T-cell (primary cell): Measurements from ENCODE around the gene RARA. TPM values are rescaled to one million over a fixed set of nuclear protein-coding genes. Genes with fewer than 3 reads are reported as not detected.

Source experiments
- ATAC-seq, 4 experiments: fragments of 200-7000 bp in 3 of 4; fragments of 150-1000 bp in 1 of 4; cut with Tn5 transposase; replicated peaks in 1 of 4; 1 replicate in 3 of 4; 2 replicates in 1 of 4; pipeline ENCODE4 v1.10.0; 2021; ENCODE audit warnings: moderate library complexity in 3 of 4, mild to moderate bottlenecking in 2 of 4, moderate number of reproducible peaks in 1 of 4
- CTCF ChIA-PET, 2 donors: fragments of 300-600 bp; sonication (Branson Sonifier 250); formaldehyde crosslinking; loops; one replicate each; lab custom pipeline; 2022; ENCODE audit warnings: antibody characterized with exemption in 2 of 2; lab: Charles Lee
- POLR2A ChIA-PET, 2 donors: fragments of 300-600 bp; sonication (Branson Sonifier 250); formaldehyde crosslinking; loops; one replicate each; lab custom pipeline; 2022; ENCODE audit warnings: antibody characterized with exemption in 2 of 2; lab: Charles Lee
- DNase-seq, 35 experiments: peaks; one replicate each; pipeline versions ENCODE4 v3.0.0 to v3.0.0-alpha.2; 2013 to 2023
- H3K27ac ChIP-seq: one replicate; pipeline ENCODE4 v1.5.1; 2013; ENCODE audit warnings: low read length
- H3K27me3 ChIP-seq, 2 experiments: replicated peaks in 1 of 2; 1 replicate in 1 of 2; 2 replicates in 1 of 2; pipeline versions ENCODE4 v1.6.1 to v1.7.0; 2013; ENCODE audit warnings: low read length in 1 of 2, mixed read lengths in 1 of 2; ENCODE audit not compliant: control insufficient read depth in 2 of 2, insufficient read depth in 2 of 2; ENCODE audit errors: extremely low read depth in 1 of 2
- H3K36me3 ChIP-seq, 2 donors: 1 replicate in 1 of 2; 2 replicates in 1 of 2; pipeline versions ENCODE4 v1.6.1 to v1.7.0; 2013; ENCODE audit warnings: low read length in 1 of 2; ENCODE audit not compliant: control insufficient read depth in 2 of 2, insufficient read depth in 1 of 2; ENCODE audit errors: extremely low read depth in 1 of 2
- H3K4me1 ChIP-seq, 2 experiments: 1 replicate in 1 of 2; 2 replicates in 1 of 2; pipeline versions ENCODE4 v1.6.1 to v1.7.0; 2013; ENCODE audit warnings: low read length in 2 of 2, mixed read lengths in 1 of 2; ENCODE audit not compliant: insufficient read depth in 2 of 2, control insufficient read depth in 1 of 2; ENCODE audit errors: extremely low read depth in 1 of 2
- H3K4me3 ChIP-seq, 2 donors: 1 replicate in 1 of 2; 2 replicates in 1 of 2; pipeline versions ENCODE4 v1.5.1 to v1.7.0; 2013; ENCODE audit warnings: mild to moderate bottlenecking in 2 of 2, low read length in 1 of 2, moderate library complexity in 1 of 2; ENCODE audit not compliant: control insufficient read depth in 1 of 2; ENCODE audit errors: extremely low read depth in 1 of 2
- H3K9me3 ChIP-seq: 2 replicates; pipeline ENCODE4 v1.7.0; 2013
- H3K27ac Mint-ChIP-seq, 2 donors: one replicate each; pipeline ENCODE4 v1.8.0; 2020 to 2021; ENCODE audit warnings: mild to moderate bottlenecking in 2 of 2, mixed read lengths in 2 of 2
- H3K27me3 Mint-ChIP-seq, 2 donors: one replicate each; pipeline ENCODE4 v1.8.0; 2021 to 2022; ENCODE audit warnings: mixed read lengths in 2 of 2
- H3K36me3 Mint-ChIP-seq: one replicate; pipeline ENCODE4 v1.8.0; 2021; ENCODE audit warnings: mixed read lengths
- H3K4me1 Mint-ChIP-seq, 3 donors: one replicate each; pipeline ENCODE4 v1.8.0; 2020 to 2022; ENCODE audit warnings: mixed read lengths in 3 of 3, mild to moderate bottlenecking in 1 of 3
- H3K4me3 Mint-ChIP-seq, 3 donors: one replicate each; pipeline ENCODE4 v1.8.0; 2020 to 2022; ENCODE audit warnings: mild to moderate bottlenecking in 3 of 3, mixed read lengths in 3 of 3, moderate library complexity in 3 of 3
- H3K9me3 Mint-ChIP-seq, 3 donors: one replicate each; pipeline ENCODE4 v1.8.0; 2020 to 2022; ENCODE audit warnings: mixed read lengths in 3 of 3
- WGBS: methylation state at CpG from one replicate; pipeline ENCODE4 v1.1.5; 2013; ENCODE audit warnings: missing lambda C conversion rate; ENCODE audit not compliant: insufficient coverage; 5-methylcytosine and 5-hydroxymethylcytosine counted together
- total RNA-seq, 35 experiments: library from RNA in 6 of 35; stranded (reverse) in 6 of 35; fragments of 120-200 nt in 1 of 35; gene quantifications; one replicate each; pipeline versions ENCODE4 v1.2.1 to v1.2.4 and lab custom pipeline; 2013 to 2026

The RARA gene
- total RNA-seq, 5 donors from 2014 or later (not counting 1 experiment from before 2014, with no cell fraction given): 46.8 to 90.7 (median 69.1) TPM

DNA sequence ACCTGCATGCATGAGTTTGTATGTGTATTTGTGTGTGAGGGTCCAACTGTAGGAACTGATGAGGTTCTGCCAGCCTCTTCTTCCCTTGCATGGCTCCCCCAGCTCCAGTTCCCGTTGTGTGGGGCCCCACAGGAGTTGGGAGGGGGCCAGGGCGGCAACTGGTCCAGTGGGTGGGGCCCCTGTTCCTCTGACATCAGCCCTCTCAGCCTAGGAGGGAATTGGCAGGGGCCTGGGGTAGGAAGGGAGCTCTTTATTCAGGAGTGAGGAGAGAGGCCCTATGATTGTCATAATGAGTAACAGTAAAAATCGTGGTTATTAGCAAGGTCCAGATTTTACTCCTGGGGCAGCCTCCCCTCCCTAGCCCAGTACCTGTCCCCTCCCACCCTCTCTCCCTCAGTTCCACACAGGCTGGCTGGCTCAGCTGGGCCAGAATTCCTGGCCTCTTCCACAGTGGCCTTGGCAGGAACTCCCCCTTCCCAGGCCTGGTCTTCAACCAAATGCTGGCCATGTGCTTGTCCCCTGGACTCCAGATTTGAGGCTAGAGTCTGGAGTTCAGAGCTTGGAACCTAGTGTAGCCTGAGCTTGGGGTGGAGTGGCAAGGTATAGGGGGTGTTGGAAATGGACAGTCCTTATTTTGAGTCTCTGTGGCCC, 18.9 kb downstream of the RARA start:
- no peaks in the 10 kb centered on the region for H3K9me3 ChIP-seq
- ChIA-PET CTCF (interaction anchor here in 1 of 2 donors (0.5 to 0.8 kb wide), 2 partner anchors 11 to 125 kb away, joined by 3 read pairs; no protein-coding TSS in a partner anchor), POLR2A (interaction anchor here (0.6 to 0.9 kb wide), 6 partner anchors 10 to 232 kb away, joined by 3 to 7 read pairs (median 4); no protein-coding TSS in a partner anchor)
- peak overlapping the region; percentile 99 to 100 for H3K27ac Mint-ChIP-seq
- peaks cover 87 to 96% (median 94%) of the 10 kb centered on the region in 3 donors for H3K4me1 Mint-ChIP-seq
- H3K4me1 ChIP-seq: peaks cover 79 to 96% of the 10 kb centered on the region in 2 experiments
- peaks cover 17% of the 10 kb centered on the region for H3K36me3 Mint-ChIP-seq
- WGBS: 24% methylated on average over 2 of the region's 3 CpGs
- no peak for ATAC-seq
- H3K27me3 Mint-ChIP-seq: no peaks in the 10 kb centered on the region
- peaks cover 9 to 23% of the 10 kb centered on the region in 2 donors for H3K36me3 ChIP-seq
- peak overlapping the region; percentile 99 for H3K27ac ChIP-seq
- DNase-seq: no peak
- peak overlapping the region; percentile 79 to 91 (median 89) for H3K4me3 Mint-ChIP-seq
- peak overlapping the region in 1 of 2 donors; percentile 44 for H3K4me3 ChIP-seq
- H3K27me3 ChIP-seq: no peaks in the 10 kb centered on the region
- H3K9me3 Mint-ChIP-seq: no peaks in the 10 kb centered on the region

DNA sequence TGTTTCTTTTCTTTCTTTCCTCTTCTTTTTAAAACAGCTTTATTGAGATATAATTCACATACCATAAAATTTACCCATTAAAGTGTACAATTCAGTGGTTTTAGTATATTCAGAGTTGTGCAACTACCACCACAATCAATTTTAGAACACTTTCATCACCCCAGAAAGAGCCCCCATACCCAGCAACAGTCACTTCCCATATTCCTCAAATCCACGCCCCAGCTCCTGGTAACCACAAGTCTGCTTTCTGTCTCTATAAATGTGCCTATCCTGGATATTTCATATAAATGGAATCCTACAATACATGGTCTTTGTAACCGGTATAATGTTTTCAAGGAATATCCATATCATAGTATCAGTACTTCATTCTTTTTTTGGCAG, 19.4 kb downstream of the RARA start:
- no CpG with 5 or more reads among the region's 2 CpGs for WGBS
- Mint-ChIP-seq H3K36me3 (peaks cover 17% of the 10 kb centered on the region), H3K27ac (peak overlapping the region; percentile 94 to 99), H3K4me3 (peak overlapping the region; percentile 40 to 62 (median 57)), H3K27me3 (no peaks in the 10 kb centered on the region), H3K9me3 (no peaks in the 10 kb centered on the region), H3K4me1 (peaks cover 84 to 96% (median 94%) of the 10 kb centered on the region in 3 donors)
- Histone ChIP-seq H3K4me1 (peaks cover 75 to 96% of the 10 kb centered on the region in 2 experiments), H3K4me3 (no peak overlapping the region), H3K9me3 (no peaks in the 10 kb centered on the region), H3K36me3 (peaks cover 9 to 26% of the 10 kb centered on the region in 2 donors), H3K27ac (peak overlapping the region; percentile 99), H3K27me3 (no peaks in the 10 kb centered on the region)
- ChIA-PET CTCF (no interaction called here), POLR2A (interaction anchor here (0.6 to 0.9 kb wide), 6 partner anchors 11 to 232 kb away, joined by 3 to 7 read pairs (median 4); no protein-coding TSS in a partner anchor)
- DNase-seq (no peak), ATAC-seq (no peak)

DNA sequence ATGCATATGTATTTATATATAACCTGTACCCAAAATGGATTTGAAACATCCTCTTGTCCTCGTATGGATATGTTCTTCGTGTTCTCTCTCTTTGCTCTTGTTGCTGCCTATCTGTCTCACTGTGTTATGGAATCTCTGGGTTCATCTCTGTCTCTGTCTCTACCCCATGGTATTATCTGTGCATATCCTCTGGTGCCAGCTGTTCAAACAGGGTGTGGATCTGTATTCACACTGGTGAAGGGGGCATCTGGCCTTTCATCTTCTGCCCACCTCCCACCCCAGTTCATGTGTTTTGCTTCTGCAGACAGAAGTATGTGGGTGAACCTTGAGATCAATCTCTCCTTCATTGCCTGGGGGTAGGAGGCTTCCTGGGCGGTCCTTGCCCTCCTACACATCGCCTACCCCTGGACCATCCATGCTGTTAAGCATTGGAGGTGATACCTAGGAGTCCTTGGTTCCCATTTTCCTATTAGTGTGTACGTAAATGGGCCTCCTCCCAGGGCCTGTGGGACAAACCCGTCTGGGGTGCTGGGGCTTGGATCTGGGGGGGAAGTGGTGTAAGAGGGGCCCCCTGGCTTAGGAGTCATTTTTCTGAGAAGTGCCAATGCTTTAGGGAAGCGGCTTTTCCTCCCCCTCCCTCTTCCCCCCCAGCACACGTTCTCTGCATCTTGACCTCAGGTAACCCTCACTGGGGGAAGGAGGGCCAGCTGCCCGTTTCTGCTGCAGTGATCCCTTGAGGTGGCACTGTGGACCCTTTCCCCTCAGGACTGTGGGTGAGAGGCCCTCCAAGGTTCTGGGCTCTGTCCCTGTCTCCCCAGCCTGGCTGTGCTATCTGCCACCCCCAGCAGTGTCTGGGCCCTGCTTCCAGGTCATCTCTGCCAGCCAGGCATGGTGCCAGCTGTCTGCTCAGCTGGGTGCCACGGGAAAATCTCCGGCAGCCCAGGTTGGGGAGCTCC, 21.1 kb downstream of the RARA start:
- Mint-ChIP-seq H3K4me3 (peak overlapping the region; percentile 35 to 62 (median 49)), H3K36me3 (peaks cover 21% of the 10 kb centered on the region), H3K9me3 (no peaks in the 10 kb centered on the region), H3K27me3 (no peaks in the 10 kb centered on the region), H3K27ac (peak overlapping the region; percentile 79 to 99), H3K4me1 (peaks cover 87 to 95% (median 95%) of the 10 kb centered on the region in 3 donors)
- Histone ChIP-seq H3K36me3 (peaks cover 9 to 24% of the 10 kb centered on the region in 2 donors), H3K27ac (peak overlapping the region; percentile 30), H3K4me3 (peak overlapping the region; percentile 12 to 35), H3K9me3 (no peaks in the 10 kb centered on the region), H3K4me1 (peaks cover 71 to 96% of the 10 kb centered on the region in 2 experiments), H3K27me3 (no peaks in the 10 kb centered on the region)
- peak in 2 of 35 experiments; percentile 49 to 60 for DNase-seq
- peak in 2 of 4 experiments; percentile 4 to 9 for ATAC-seq
- ChIA-PET CTCF (interaction anchor here in 1 of 2 donors (0.6 to 0.9 kb wide), 2 partner anchors 9 to 73 kb away, joined by 3 to 4 read pairs; no protein-coding TSS in a partner anchor), POLR2A (interaction anchor here (0.6 to 1.5 kb wide), 2 partner anchors 11 to 12 kb away, joined by 3 read pairs; no protein-coding TSS in a partner anchor)
- 29% methylated on average over 2 of the region's 11 CpGs for WGBS

DNA sequence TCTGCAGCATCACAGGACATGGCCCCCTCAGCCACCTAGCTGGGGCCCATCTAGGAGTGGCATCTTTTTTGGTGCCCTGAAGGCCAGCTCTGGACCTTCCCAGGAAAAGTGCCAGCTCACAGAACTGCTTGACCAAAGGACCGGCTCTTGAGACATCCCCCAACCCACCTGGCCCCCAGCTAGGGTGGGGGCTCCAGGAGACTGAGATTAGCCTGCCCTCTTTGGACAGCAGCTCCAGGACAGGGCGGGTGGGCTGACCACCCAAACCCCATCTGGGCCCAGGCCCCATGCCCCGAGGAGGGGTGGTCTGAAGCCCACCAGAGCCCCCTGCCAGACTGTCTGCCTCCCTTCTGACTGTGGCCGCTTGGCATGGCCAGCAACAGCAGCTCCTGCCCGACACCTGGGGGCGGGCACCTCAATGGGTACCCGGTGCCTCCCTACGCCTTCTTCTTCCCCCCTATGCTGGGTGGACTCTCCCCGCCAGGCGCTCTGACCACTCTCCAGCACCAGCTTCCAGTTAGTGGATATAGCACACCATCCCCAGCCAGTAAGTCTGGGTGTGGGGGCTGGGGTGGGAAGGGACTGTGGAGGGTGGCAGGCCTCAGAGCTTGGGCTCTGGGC, 22.0 kb downstream of the RARA start:
- Histone ChIP-seq H3K27me3 (no peaks in the 10 kb centered on the region), H3K4me1 (peaks cover 64 to 93% of the 10 kb centered on the region in 2 experiments), H3K27ac (peak overlapping the region; percentile 30), H3K4me3 (no peak overlapping the region), H3K36me3 (peaks cover 9 to 24% of the 10 kb centered on the region in 2 donors), H3K9me3 (no peaks in the 10 kb centered on the region)
- H3K4me1 Mint-ChIP-seq: peaks cover 81 to 90% (median 88%) of the 10 kb centered on the region in 3 donors
- ATAC-seq (no peak), DNase-seq (no peak)
- H3K4me3 Mint-ChIP-seq: peak overlapping the region; percentile 21 to 62 (median 35)
- CTCF ChIA-PET: interaction anchor here (0.6 to 0.9 kb wide), 3 partner anchors 9 to 72 kb away, joined by 3 to 4 read pairs (median 3); no protein-coding TSS in a partner anchor
- POLR2A ChIA-PET: interaction anchor here (0.6 to 1.5 kb wide), 2 partner anchors 12 kb away, joined by 3 read pairs; no protein-coding TSS in a partner anchor
- peak overlapping the region; percentile 83 to 99 for H3K27ac Mint-ChIP-seq
- no peaks in the 10 kb centered on the region for H3K27me3 Mint-ChIP-seq
- 91% methylated on average over 4 of the region's 10 CpGs for WGBS
- H3K9me3 Mint-ChIP-seq: no peaks in the 10 kb centered on the region
- H3K36me3 Mint-ChIP-seq: peaks cover 22% of the 10 kb centered on the region

DNA sequence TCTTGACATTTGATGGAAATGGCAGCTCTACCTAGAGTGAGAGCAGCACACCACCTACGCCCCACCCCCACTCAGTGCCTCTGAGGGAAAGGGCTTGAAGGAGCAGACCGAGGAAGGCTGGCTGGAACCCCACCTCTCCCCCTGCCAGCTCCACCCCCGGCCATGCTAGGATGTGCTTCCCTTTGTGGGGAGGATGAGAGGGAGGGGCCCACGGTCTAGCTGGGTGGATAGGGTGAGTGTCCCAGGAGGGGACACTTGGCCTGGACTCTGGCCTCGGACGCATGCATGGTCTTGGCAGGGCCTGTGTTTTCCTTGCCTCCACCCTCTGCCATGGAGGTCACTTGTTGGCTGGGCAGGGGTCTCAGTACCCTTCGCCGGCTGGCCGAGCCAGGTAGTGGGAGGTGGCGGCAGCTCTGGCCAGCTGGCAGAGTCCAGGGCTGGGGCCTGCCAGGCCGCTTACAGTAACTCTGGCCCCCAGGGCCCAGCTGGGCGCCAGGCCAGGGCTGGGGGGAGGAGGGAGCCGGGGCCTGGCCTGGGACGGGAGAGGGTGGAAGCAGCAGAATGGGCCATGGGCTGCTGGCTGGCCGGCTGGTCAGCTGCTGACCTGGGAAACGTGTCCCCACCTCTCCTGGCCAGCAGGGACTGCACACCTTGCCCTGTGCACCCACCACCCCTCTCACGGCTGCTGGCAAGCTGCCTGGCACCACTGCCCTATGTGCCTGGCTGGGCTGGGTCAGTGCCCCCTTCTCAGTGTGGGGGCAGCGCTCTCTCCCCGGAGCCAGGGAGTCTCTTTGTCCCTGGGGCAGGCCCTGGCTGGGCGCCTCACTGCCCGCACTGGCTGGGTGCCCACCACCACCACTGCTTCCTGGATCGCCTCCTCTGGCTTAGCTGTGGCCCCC, 23.0 kb downstream of the RARA start:
- Mint-ChIP-seq H3K4me1 (peaks cover 74 to 83% (median 82%) of the 10 kb centered on the region in 3 donors), H3K36me3 (peaks cover 22% of the 10 kb centered on the region), H3K27me3 (no peaks in the 10 kb centered on the region), H3K4me3 (peak overlapping the region in 2 of 3 donors; percentile 15 to 62), H3K9me3 (no peaks in the 10 kb centered on the region), H3K27ac (peak overlapping the region; percentile 83 to 99)
- POLR2A ChIA-PET: interaction anchor here in 1 of 2 donors (1.5 kb wide), 1 partner anchor 13 kb away, joined by 3 read pairs; no protein-coding TSS in a partner anchor
- H3K9me3 ChIP-seq: no peaks in the 10 kb centered on the region
- ATAC-seq (peak in 1 of 4 experiments; percentile 8), DNase-seq (no peak)
- peaks cover 9 to 26% of the 10 kb centered on the region in 2 donors for H3K36me3 ChIP-seq
- H3K4me1 ChIP-seq: peaks cover 60 to 88% of the 10 kb centered on the region in 2 experiments
- CTCF ChIA-PET: no interaction called here
- no peak overlapping the region for H3K4me3 ChIP-seq
- WGBS: 94% methylated on average over 15 of the region's 22 CpGs
- H3K27me3 ChIP-seq: no peaks in the 10 kb centered on the region
- H3K27ac ChIP-seq: no peak overlapping the region
